HepG2 (cell line): ENCODE data around the gene TIMM13. TPM values are rescaled to one million over a fixed set of nuclear protein-coding genes. Genes with fewer than 3 reads are reported as not detected.

Experiments used
- CBX5 ChIP-seq: sonication (generic); formaldehyde crosslinking; IDR thresholded peaks from 2 replicates; pipeline ENCODE4 v1.4.0; 2020; ENCODE audit warnings: missing genetic modification reagents, borderline replicate concordance
- HNF4A ChIP-seq: sonication (generic); formaldehyde crosslinking; IDR thresholded peaks from 2 replicates; pipeline ENCODE4 v1.4.0; 2020; ENCODE audit warnings: missing genetic modification reagents
- MED13 ChIP-seq: sonication (generic); formaldehyde crosslinking; IDR thresholded peaks from 2 replicates; pipeline ENCODE4 v1.5.0; 2020; ENCODE audit warnings: missing genetic modification reagents
- PAWR ChIP-seq: sonication (generic); formaldehyde crosslinking; IDR thresholded peaks from 2 replicates; pipeline ENCODE4 v1.4.0; 2020; ENCODE audit warnings: missing genetic modification reagents, mild to moderate bottlenecking, borderline replicate concordance
- SAP130 ChIP-seq: IDR thresholded peaks from 2 replicates; pipeline ENCODE4 v1.6.1; 2016; ENCODE audit warnings: low read depth
- SIX1 ChIP-seq: sonication (generic); formaldehyde crosslinking; IDR thresholded peaks from 2 replicates; pipeline ENCODE4 v1.4.0; 2020; ENCODE audit warnings: missing genetic modification reagents, borderline replicate concordance
- TARDBP ChIP-seq: sonication (generic); formaldehyde crosslinking; IDR thresholded peaks from 2 replicates; pipeline ENCODE4 v1.8.0; 2022; ENCODE audit warnings: mild to moderate bottlenecking, missing genetic modification reagents
- TOPORS ChIP-seq: sonication (generic); formaldehyde crosslinking; IDR thresholded peaks from 2 replicates; pipeline ENCODE4 v1.8.0; 2023; ENCODE audit warnings: mild to moderate bottlenecking, missing genetic modification reagents
- ZBTB21 ChIP-seq: sonication (generic); formaldehyde crosslinking; IDR thresholded peaks from 2 replicates; pipeline ENCODE4 v1.4.0; 2020; ENCODE audit warnings: missing genetic modification reagents
- ZFP90 ChIP-seq: sonication (generic); formaldehyde crosslinking; IDR thresholded peaks from 2 replicates; pipeline ENCODE4 v1.8.0; 2022; ENCODE audit warnings: missing genetic modification reagents, mild to moderate bottlenecking, inconsistent platforms, borderline replicate concordance
- ZFX ChIP-seq: sonication (generic); formaldehyde crosslinking; IDR thresholded peaks from 2 replicates; pipeline ENCODE4 v1.4.0; 2020; ENCODE audit warnings: mild to moderate bottlenecking, low read depth, missing genetic modification reagents, moderate library complexity
- ZIK1 ChIP-seq: sonication (generic); formaldehyde crosslinking; IDR thresholded peaks from 2 replicates; pipeline ENCODE4 v1.5.0; 2020; ENCODE audit warnings: mild to moderate bottlenecking, low read depth, missing genetic modification reagents, borderline replicate concordance
- ZNF20 ChIP-seq: sonication (generic); formaldehyde crosslinking; IDR thresholded peaks from 2 replicates; pipeline ENCODE4 v1.4.0; 2020; ENCODE audit warnings: mild to moderate bottlenecking, moderate library complexity, missing genetic modification reagents
- ZNF362 ChIP-seq: sonication (generic); formaldehyde crosslinking; IDR thresholded peaks from 2 replicates; pipeline ENCODE4 v1.4.0; 2020; ENCODE audit warnings: missing genetic modification reagents, mild to moderate bottlenecking, borderline replicate concordance
- ZNF441 ChIP-seq: sonication (generic); formaldehyde crosslinking; IDR thresholded peaks from 2 replicates; pipeline ENCODE4 v1.7.0; 2021; ENCODE audit warnings: missing genetic modification reagents, borderline replicate concordance
- ZNF513 ChIP-seq: sonication (generic); formaldehyde crosslinking; conservative IDR thresholded peaks from 2 replicates; pipeline ENCODE4 v1.5.0; 2020; ENCODE audit warnings: missing genetic modification reagents
- ZNF780A ChIP-seq: sonication (generic); formaldehyde crosslinking; IDR thresholded peaks from 2 replicates; pipeline ENCODE4 v1.8.0; 2022; ENCODE audit warnings: mild to moderate bottlenecking, missing genetic modification reagents, moderate library complexity
- polyA plus RNA-seq, 8 experiments: library from polyadenylated mRNA; depleted of rRNA in 3 of 8; stranded (reverse) in 7 of 8; unstranded in 1 of 8; fragments of >200 nt; fragmentation: Illumina TruSeq in 4 of 8; extraction: Trizol in 4 of 8; gene quantifications; 2 replicates each; pipeline versions ENCODE4 v1.2.1 to v1.2.3, GENCODE V29; 2011 to 2016; ENCODE audit warnings: low read depth in 4 of 8, missing spikeins in 1 of 8, mixed read lengths in 1 of 8; ENCODE audit not compliant: insufficient read depth in 1 of 8
- total RNA-seq, 5 experiments: library from RNA; depleted of rRNA; stranded (reverse); fragments of >200 nt; fragmentation: Illumina TruSeq; extraction: Trizol; gene quantifications; 2 replicates each; pipeline ENCODE4 v1.2.3, GENCODE V29; 2016; ENCODE audit warnings: low read depth in 1 of 5
- TF ChIP-seq, protein P1 (sequence below): sonication (generic); formaldehyde crosslinking; IDR thresholded peaks from 2 replicates; pipeline ENCODE4 v1.9.0; 2021; ENCODE audit warnings: mild to moderate bottlenecking, missing genetic modification reagents
- TF ChIP-seq, protein P2 (sequence below): IDR thresholded peaks from 2 replicates; pipeline ENCODE4 v1.6.1; 2016; ENCODE audit warnings: mild to moderate bottlenecking

TIMM13 gene
- total and polyA plus RNA-seq, 2 of the 13 experiments (the other 11 are each of a cell fraction or from before 2014, with no cell fraction given), result 48.4 to 108 TPM

DNA sequence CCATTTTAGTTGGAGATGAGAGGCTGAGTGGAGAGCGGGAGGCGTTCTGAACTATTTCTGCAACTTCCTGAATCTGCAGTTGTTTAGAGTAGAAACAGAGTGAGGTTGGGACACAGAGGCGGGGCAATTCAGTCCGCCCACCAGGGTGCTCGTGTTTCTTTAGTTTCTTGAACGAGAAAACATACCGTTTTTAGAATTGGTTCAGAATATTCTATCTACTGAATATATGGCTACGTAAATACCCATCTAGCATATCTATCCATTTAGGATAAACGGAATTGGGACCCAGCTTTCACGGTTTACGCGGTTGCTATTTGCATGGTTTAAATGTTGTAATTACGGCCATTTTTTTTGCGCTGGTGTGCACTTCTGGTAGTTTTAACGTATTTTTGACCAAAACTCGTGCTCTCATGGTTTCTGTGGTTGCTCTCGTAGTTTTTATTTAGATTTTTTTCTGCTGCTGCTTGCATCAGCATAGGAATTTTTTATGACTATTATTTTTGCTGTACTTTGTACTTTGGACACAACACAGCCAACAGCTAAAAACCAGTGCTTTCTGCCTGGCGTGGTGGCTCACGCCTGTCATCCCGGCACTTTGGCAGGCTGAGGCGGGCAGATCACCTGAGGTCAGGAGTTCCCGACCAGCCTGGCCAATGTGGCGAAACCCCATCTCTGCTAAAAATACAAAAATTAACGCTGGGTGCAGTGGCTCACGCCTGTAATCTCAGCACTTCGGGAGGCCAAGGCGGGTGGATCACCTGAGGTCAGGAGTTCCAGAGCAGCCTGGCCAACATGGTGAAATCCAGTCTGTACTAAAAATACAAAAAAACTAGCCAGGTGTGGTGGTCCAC, 32.7 kb downstream of the TIMM13 start (continued):
- TF ChIP-seq, protein P1, sequence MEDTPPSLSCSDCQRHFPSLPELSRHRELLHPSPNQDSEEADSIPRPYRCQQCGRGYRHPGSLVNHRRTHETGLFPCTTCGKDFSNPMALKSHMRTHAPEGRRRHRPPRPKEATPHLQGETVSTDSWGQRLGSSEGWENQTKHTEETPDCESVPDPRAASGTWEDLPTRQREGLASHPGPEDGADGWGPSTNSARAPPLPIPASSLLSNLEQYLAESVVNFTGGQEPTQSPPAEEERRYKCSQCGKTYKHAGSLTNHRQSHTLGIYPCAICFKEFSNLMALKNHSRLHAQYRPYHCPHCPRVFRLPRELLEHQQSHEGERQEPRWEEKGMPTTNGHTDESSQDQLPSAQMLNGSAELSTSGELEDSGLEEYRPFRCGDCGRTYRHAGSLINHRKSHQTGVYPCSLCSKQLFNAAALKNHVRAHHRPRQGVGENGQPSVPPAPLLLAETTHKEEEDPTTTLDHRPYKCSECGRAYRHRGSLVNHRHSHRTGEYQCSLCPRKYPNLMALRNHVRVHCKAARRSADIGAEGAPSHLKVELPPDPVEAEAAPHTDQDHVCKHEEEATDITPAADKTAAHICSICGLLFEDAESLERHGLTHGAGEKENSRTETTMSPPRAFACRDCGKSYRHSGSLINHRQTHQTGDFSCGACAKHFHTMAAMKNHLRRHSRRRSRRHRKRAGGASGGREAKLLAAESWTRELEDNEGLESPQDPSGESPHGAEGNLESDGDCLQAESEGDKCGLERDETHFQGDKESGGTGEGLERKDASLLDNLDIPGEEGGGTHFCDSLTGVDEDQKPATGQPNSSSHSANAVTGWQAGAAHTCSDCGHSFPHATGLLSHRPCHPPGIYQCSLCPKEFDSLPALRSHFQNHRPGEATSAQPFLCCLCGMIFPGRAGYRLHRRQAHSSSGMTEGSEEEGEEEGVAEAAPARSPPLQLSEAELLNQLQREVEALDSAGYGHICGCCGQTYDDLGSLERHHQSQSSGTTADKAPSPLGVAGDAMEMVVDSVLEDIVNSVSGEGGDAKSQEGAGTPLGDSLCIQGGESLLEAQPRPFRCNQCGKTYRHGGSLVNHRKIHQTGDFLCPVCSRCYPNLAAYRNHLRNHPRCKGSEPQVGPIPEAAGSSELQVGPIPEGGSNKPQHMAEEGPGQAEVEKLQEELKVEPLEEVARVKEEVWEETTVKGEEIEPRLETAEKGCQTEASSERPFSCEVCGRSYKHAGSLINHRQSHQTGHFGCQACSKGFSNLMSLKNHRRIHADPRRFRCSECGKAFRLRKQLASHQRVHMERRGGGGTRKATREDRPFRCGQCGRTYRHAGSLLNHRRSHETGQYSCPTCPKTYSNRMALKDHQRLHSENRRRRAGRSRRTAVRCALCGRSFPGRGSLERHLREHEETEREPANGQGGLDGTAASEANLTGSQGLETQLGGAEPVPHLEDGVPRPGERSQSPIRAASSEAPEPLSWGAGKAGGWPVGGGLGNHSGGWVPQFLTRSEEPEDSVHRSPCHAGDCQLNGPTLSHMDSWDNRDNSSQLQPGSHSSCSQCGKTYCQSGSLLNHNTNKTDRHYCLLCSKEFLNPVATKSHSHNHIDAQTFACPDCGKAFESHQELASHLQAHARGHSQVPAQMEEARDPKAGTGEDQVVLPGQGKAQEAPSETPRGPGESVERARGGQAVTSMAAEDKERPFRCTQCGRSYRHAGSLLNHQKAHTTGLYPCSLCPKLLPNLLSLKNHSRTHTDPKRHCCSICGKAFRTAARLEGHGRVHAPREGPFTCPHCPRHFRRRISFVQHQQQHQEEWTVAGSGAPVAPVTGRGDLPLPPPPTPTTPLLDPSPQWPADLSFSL (CRISPR knock-in tag), result no peak
- no peak for TF ChIP-seq SIX1 (CRISPR knock-in tag)
- no peak for TF ChIP-seq TOPORS
- TF ChIP-seq, protein P2, sequence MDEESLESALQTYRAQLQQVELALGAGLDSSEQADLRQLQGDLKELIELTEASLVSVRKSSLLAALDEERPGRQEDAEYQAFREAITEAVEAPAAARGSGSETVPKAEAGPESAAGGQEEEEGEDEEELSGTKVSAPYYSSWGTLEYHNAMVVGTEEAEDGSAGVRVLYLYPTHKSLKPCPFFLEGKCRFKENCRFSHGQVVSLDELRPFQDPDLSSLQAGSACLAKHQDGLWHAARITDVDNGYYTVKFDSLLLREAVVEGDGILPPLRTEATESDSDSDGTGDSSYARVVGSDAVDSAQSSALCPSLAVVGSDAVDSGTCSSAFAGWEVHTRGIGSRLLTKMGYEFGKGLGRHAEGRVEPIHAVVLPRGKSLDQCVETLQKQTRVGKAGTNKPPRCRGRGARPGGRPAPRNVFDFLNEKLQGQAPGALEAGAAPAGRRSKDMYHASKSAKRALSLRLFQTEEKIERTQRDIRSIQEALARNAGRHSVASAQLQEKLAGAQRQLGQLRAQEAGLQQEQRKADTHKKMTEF (CRISPR knock-in tag), result peak; percentile 32; the same call in 1 of the 2 replicates
- 0 out of 2 replicates have a peak, but pooled peaks have one; percentile 39 for TF ChIP-seq TARDBP (CRISPR knock-in tag)
- no peak for TF ChIP-seq ZFP90
- no peak for TF ChIP-seq ZFX (CRISPR knock-in tag)
- no peak for TF ChIP-seq ZNF780A (CRISPR knock-in tag)
- peak; percentile 62 for TF ChIP-seq SAP130 (CRISPR knock-in tag)
- TF ChIP-seq ZNF513, result no peak
- TF ChIP-seq HNF4A (CRISPR knock-in tag), result peak; percentile 91
- TF ChIP-seq ZNF362 (CRISPR knock-in tag), result peak; percentile 21; the same call in 1 of the 2 replicates
- TF ChIP-seq MED13 (CRISPR knock-in tag), result no peak
- no peak for TF ChIP-seq ZIK1 (CRISPR knock-in tag)
- TF ChIP-seq CBX5, result peak; percentile 33; the same call in 1 of the 2 replicates
- no peak for TF ChIP-seq PAWR
- no peak for TF ChIP-seq ZNF441
- no peak for TF ChIP-seq ZNF20 (CRISPR knock-in tag)
- no peak for TF ChIP-seq ZBTB21
